GM12878 (cell line): ENCODE results near the gene IPPK.

ENCODE experiments used
- MYC ChIP-seq: IDR thresholded peaks from 2 replicates; pipeline ENCODE4 v1.6.1; 2011; ENCODE audit warnings: mild to moderate bottlenecking, low read length, moderate library complexity, inconsistent platforms; ENCODE audit not compliant: insufficient read depth, insufficient replicate concordance, insufficient read length, severe bottlenecking
- TF ChIP-seq, protein P1 (sequence below), 3 experiments: IDR thresholded peaks in 2 of 3; conservative IDR thresholded peaks in 1 of 3; 2 replicates each; pipeline ENCODE4 v1.5.1; 2011; ENCODE audit warnings: low read depth in 3 of 3, low read length in 3 of 3, mild to moderate bottlenecking in 3 of 3, control low read depth in 2 of 3, moderate library complexity in 2 of 3, inconsistent platforms in 1 of 3, mixed read lengths in 1 of 3; ENCODE audit not compliant: control insufficient read depth in 2 of 3, insufficient read depth in 1 of 3; ENCODE audit errors: extremely low read depth in 1 of 3

DNA sequence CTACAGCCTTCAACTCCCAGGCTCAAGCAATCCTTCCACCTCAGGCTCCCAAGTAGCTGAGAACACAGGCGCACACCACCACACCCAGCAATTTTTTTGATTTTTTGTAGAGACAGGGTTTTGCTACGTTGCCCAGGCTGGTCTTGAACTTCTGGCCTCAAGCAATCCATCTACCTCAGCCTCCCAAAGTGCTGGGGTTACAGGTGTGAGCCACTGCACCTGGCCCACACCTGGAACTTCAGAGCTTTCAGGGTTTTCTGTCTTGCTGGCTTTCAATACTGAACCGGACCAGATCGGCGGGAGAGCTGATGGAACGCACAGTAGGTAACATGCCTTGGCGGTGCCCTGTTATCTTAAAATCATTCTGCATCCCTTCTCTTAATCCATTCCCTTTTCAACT, 30.8 kb downstream of the IPPK start:
- no peak for TF ChIP-seq MYC
- TF ChIP-seq, protein P1, sequence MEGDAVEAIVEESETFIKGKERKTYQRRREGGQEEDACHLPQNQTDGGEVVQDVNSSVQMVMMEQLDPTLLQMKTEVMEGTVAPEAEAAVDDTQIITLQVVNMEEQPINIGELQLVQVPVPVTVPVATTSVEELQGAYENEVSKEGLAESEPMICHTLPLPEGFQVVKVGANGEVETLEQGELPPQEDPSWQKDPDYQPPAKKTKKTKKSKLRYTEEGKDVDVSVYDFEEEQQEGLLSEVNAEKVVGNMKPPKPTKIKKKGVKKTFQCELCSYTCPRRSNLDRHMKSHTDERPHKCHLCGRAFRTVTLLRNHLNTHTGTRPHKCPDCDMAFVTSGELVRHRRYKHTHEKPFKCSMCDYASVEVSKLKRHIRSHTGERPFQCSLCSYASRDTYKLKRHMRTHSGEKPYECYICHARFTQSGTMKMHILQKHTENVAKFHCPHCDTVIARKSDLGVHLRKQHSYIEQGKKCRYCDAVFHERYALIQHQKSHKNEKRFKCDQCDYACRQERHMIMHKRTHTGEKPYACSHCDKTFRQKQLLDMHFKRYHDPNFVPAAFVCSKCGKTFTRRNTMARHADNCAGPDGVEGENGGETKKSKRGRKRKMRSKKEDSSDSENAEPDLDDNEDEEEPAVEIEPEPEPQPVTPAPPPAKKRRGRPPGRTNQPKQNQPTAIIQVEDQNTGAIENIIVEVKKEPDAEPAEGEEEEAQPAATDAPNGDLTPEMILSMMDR (IDR thresholded peaks at IDR 0.05 in 2 of 3, conservative IDR thresholded peaks at IDR 0.05 in 1 of 3; ENCODE audit: control insufficient read depth in 2 of 3, extremely low read depth in 1 of 3, insufficient read depth in 1 of 3, low read depth in 3 of 3, low read length in 3 of 3), result no peak
